PFSK-1 (cell line): ENCODE data around the gene CELF4.

Experiments
- POLR2AphosphoS5 ChIP-seq: IDR thresholded peaks from 2 replicates; pipeline ENCODE4 v1.6.1; 2012; ENCODE audit warnings: low read depth, mild to moderate bottlenecking, control low read depth, low read length, moderate library complexity
- REST ChIP-seq, 2 experiments: IDR thresholded peaks; 2 replicates each; pipeline versions ENCODE4 v1.6.1 to v1.8.0; 2011 to 2012; ENCODE audit warnings: low read depth in 2 of 2, low read length in 2 of 2, control low read depth in 1 of 2, inconsistent platforms in 1 of 2, mild to moderate bottlenecking in 1 of 2, moderate library complexity in 1 of 2; ENCODE audit not compliant: insufficient read depth in 1 of 2
- SIN3A ChIP-seq: IDR thresholded peaks from 2 replicates; pipeline ENCODE4 v1.6.1; 2012; ENCODE audit warnings: mild to moderate bottlenecking, low read length, moderate library complexity, borderline replicate concordance; ENCODE audit not compliant: insufficient read depth

GRCh38 chr18:37294951-37295350 lies 270.6 kb downstream of the CELF4 start:
- TF ChIP-seq POLR2AphosphoS5 (no peak), REST (IDR thresholded peaks at IDR 0.05; ENCODE audit: insufficient read depth in 1 of 2, low read depth in 2 of 2, low read length in 2 of 2) (no peak), SIN3A (no peak)
